Measurements from ENCODE around the gene DTNA.
"Not testable (repeated sequence)": the region's sequence is repeated elsewhere in the genome, so short reads cannot be mapped to it uniquely, and the experiment has no call there.

DTNA gene

GRCh38 chr18:34904994-34905393 is 194.9 kb downstream of the DTNA start:
- DNase-seq (ENCODE audit: low read depth) = no peak

DNA sequence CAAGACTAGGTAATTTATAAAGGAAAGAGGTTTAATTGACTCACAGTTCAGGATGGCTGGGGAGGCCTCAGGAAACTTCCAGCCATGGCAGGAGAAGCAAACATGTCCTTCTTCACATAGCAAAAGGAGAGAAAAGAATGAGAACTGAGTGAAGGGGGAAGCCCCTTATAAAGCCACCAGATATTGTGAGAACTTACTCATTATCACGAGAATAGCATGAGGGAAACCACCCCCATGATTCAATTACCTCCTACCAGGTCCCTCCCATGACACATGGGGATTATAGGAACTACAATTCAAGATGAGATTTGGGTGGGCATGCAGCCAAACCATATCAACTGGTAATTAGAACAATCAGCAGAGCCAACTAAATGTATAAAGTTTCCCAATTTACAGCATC is 196.9 kb downstream of the DTNA start:
- not testable (repeated sequence) for DNase-seq (ENCODE audit: low read depth)

DNA sequence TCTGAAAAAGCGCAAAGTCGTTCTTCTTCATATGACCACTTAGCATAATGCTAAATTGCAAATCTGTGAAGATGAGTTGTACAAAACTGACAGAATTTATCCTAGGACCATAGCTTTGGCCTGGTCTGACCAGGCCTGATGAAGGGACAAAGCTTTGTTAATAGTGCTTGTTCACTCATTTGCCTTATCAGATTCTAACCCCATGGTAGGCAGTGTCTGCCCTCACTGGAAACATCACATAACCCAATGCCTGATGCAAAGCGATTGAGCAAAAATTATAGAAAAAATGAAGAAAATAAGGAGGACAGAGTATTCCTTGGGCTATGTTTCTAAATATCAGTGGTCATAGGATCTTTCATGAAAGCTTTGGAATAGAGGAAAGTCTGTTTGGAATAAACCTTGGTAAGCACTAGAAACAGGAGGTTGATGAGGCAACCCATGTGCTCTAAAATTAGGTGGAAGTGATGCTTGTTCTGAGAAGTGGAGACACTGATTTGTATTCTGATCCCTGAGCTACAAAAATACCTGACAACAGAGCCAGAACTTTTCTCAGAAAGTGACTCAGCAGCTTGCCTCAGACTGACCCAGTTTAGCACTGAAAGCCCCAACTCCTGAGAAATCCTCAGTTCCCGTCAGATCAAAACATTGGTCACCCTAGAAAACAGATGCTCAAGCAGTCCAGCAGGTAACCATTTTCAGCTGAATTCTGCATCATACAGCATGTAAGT is 199.7 kb downstream of the DTNA start:
- DNase-seq (ENCODE audit: low read depth) = no peak

DNA sequence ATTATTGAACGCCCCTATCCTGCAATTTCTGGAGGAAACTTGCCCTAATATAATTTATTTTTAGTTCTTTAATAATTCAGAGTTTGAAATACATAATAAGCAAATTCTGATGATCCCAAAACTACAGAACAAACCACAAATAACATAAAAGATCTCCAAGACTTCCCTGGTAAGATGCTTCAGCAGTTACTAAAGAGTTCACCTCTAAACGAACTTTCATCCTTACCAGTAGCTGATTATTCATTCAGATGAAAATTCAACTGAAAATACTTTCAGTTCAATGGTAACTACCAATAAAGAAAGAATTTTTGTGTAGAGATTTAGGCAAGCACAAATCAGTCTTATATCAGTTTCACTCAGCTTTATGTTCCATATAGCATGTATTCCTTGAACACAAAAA is 201.0 kb downstream of the DTNA start:
- DNase-seq (ENCODE audit: low read depth) = no peak

- peak; percentile 25 for DNase-seq (ENCODE audit: low read depth)
Measured at GRCh38 chr18:34911661-34912384, 201.7 kb downstream of the DTNA start.

DNA sequence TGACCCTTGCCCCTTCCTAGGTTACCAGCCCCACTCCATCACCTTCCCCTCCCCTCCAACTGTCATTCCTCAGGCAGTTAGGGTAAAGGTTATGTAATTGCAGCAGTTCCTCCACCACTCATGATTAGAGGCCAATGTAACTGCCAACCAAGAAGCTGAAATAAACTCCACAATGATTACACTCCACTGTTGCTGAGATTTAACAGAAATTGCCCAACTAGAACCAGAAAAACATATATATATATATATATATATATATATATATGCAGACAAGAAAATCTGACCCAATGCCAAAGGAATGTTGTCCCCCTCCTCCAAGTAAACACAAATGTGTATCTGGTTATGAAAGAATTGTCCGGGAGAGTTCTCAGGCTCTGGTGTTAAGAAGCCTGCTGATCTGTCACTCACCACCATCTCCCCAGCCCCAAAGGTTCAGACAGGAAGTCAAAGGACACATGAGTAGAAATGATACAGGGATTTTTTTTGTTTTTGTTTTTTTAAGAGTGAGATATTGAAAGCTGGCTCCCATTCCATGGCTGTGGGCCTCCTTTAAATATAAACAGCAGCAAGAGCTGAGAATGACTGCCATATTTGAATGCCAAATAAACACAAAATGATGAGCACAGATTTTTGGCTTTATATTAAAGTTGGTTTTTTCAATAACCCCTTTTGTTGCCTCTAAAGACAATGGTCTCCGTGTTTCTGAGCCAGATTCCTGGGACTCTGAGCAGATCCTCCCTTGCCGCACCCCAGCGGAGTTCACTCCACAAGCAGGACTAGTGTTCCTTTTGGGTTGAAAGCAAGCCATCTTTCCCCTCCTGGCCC is 204.0 kb downstream of the DTNA start:
- DNase-seq (ENCODE audit: low read depth) = no peak

GRCh38 chr18:34915046-34915445 is 204.9 kb downstream of the DTNA start:
- DNase-seq (ENCODE audit: low read depth) = no peak

DNA sequence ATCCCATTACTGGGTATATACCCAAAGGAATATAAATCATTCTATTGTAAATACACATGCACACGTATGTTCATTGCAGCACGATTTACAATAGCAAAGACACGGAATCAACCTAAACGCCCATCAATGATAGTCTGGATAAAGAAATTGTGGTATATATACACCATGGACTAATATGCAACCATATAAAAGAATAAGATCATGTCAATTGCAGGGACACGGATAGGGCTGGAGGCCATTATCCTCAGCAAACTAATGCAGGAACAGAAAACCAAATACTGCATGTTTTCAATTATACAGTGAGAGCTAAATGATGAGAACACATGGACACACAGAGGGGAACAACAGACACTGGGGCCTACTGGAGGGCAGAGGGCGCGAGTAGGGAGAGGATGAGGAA is 206.4 kb downstream of the DTNA start:
- not testable (repeated sequence) for DNase-seq (ENCODE audit: low read depth)

DNA sequence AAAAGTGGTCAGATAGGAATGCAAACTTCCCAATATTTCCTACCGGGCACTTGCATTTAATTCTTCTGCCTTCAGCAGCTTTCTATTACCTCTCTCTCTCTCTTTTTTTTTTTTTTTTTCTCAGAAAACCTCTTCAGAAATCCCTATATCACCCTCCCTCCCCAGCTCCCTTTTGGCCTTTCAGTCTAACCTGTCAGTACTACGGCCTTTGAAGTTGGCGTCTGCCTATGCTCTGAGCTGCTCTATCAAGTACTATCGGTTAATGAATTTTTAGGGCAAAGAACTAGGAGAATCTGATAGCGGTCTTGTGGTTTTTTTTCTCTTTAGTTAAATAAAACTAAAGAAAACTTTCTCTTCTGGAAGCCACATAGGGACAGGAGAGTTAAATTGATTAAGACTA is 208.8 kb downstream of the DTNA start:
- DNase-seq (ENCODE audit: low read depth) = no peak

DNA sequence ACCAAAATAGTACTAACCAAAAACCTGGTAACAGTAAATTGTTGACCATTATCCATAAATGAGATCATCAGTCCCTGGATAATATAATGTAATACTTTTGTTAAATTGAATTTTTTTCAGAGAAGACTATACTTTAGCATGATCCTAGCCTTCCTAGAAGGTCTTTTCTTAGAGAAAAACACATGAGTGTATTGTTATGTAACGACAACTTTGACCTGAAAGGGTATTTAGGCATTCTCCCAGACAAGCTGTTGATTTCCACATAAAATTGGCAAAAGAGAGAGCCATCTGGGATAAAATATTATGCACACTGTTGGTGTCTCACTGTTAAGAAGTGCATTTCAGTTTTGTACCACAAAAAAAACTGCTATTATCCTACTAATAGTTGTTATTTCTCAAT is 211.1 kb downstream of the DTNA start:
- DNase-seq (ENCODE audit: low read depth) = no peak

DNA sequence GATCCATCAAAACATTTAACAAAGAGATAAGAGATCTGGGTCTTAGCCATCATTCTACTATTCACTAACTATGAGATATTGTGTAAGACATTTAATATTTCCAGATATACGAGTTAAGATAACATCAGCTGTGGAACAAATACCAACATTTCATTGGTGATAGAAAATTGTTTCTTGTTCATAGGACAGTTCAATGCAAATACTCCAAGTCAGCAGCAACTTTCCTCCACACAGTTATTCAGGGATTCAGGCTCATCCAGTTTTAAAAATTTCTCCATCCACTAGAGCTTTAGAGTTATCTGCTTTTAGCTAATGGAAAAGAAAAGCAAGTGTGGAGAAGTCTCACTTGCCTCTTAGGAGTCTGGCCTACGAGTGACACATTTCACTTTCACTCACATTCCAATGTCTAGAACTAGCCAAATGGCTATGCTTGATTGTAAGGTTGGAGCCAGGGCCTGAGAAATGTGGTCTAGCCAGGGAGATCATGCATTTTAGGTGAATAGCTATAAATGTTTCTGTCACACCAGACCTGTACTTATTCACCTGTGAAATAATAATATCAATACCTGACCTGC is 211.8 kb downstream of the DTNA start:
- no peak for DNase-seq (ENCODE audit: low read depth)

DNA sequence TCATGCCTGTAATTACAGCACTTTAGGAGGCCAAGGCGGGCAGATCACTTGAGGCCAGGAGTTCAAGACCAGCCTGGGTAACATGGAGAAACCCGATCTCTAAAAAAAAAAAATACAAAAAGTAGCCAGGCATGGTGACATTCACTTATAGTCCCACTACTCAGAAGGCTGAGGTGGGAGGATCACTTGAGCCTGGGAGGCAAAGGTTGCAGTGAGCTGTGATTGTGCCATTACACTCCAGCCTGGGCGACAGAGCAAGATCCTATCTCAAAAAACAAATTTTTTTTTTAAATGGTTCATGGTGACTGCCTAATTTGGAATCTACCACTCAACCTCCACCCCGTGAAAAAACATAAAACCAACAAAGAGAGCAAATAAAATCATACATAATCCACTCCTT is 212.5 kb downstream of the DTNA start:
- not testable (repeated sequence) for DNase-seq (ENCODE audit: low read depth)

GRCh38 chr18:34923911-34924310 is 213.8 kb downstream of the DTNA start:
- no peak for DNase-seq (ENCODE audit: low read depth)

- DNase-seq (ENCODE audit: low read depth) = no peak
Measured at GRCh38 chr18:34926683-34927082, 216.6 kb downstream of the DTNA start.

GRCh38 chr18:34928088-34928753 is 218.1 kb downstream of the DTNA start:
- no peak for DNase-seq (ENCODE audit: low read depth)

GRCh38 chr18:34928754-34929335 is 218.7 kb downstream of the DTNA start:
- DNase-seq (ENCODE audit: low read depth) = no peak

DNA sequence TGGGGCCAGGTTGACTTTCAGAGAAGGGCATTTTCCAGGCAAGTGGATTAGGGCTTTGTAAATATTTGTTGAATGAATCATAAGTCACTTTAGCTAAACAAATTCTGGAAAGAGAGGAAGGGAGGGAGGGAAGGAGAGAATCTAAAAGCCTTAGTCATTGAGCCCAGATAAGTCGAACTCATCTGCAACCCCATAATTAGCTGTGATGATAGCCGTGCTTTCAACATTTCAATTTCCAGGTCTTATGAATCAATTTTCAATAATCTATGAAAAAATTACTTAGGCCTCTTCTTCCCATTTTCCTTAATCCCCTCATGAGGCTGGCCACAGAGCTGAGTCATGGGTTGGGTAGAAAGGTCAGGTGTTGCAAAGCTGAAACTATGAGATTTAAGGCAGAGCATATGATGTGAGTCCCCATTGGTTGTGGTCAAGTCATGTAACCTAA is 219.3 kb downstream of the DTNA start:
- DNase-seq (ENCODE audit: low read depth) = peak; percentile 15

DNA sequence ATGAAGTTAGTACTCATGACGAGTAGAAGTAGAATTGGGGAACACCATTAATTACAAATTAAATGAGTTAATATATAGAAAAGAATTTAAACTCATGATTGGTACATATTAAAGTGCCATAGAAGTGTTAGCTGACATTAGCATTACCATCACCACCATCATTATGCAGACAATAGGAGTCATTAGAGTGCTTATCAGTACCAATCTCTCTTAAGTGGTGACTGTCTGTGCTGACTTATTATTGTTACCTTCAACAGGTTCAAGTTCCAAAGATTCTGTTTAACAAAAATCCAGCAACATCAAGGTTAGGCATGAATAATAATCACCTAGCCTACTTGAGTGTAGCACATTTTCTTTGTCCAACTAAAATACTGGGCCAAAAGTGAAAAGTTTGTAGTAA is 222.3 kb downstream of the DTNA start:
- DNase-seq (ENCODE audit: low read depth) = no peak

DNA sequence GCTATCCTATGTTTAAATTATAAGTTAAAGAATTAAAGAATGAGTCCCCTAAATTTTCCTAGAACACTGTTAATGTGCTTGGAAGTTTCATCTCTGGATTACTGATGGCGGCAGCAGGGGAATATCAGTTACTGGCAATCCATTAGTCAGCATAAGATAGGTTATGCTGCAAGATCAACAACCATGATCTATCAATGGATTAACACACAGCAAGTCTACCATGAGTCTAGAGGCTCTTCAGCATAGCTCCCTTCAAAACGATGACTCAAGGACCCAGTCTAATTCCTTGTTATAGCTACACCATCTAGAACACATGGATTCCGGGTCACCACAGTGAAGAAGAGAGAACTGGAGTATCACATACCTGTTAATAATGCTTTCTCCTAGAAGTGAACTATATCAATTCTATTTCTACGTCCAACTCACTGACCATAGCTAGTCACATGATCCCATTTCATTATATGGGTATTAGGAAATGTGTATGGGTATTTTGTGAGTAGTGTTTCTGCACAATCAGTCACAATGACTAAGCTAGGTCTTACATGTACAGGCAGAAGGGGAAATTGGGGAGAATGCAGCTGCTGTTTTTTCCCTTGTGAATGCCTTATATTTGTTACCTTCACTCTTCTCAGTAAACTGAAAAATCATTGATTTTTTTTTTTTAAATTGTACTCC is 222.8 kb downstream of the DTNA start:
- no peak for DNase-seq (ENCODE audit: low read depth)

DNA sequence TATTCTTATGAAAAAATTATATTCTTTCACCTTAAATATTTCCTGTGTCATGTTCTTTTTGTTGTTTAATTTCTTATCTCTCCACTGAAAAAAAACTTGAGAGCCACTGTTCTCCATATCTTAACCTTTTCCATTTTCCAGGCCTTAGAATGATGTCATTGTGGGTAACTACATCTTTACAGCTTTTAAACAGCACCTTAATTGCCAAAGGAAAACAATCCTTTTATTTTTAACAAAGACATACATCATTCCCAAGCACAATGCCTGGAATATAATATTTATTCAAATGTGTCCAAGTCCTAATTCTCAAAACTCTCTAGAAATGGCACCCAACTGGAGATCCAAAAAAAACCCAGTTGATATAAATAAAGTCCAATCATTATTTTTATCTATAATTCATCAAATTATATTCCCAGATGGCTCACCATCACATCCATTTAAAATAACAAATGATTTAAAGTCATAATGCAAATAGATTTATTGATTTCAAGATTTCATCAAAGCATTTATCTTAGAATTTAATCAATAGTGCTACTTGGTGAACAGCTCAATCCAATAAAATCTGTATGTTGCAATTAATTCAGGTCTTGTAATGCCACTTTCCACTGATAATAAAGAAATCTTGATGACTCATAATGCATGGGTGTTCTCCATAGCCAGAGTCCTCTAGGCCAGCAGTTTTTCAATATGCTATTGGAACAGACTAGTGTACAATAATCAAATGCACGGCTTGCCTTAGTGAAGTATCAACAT is 224.0 kb downstream of the DTNA start:
- no peak for DNase-seq (ENCODE audit: low read depth)

All from GM04503 (cell line).